NCI-H1417 treated with DMSO at 0.1 percent for 48 hours (cell line): ENCODE measurements around the gene TBX2.
A peak's percentile ranks its signal among the peaks of the same experiment; 100 is the strongest.
"Not testable (repeated sequence)": the region's sequence is repeated elsewhere in the genome, so short reads cannot be mapped to it uniquely, and the experiment has no call there.

Source experiments
- DNase-seq: peaks from one replicate; lab custom pipeline; 2025; lab: John Stamatoyannopoulos, UW

Gene TBX2

GRCh38 chr17:61414141-61414935, 14.7 kb downstream of the TBX2 start:
- DNase-seq = no peak

GRCh38 chr17:61414936-61415251, 15.3 kb downstream of the TBX2 start:
- DNase-seq = no peak

- no peak for DNase-seq
Observed at GRCh38 chr17:61415374-61416210, 15.9 kb downstream of the TBX2 start.

DNA sequence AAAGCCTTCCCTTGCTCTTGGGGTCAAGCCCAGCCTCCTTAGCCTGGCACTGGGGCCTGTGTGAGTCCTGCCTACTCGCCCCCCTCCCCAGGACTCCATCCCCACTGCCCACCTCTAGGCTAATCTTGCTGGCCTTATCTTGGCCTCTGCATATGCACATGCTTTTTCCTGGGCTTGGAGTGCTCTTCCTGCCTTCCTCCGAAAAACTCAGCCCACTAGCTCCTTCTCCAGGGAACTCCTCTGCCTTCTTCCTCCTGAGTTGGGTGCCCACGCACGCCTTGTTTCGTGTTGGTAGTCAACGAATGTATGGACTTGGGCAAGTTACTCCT, 16.5 kb downstream of the TBX2 start:
- DNase-seq = no peak

- peak; percentile 11 for DNase-seq
Observed at GRCh38 chr17:61416540-61417363, 17.1 kb downstream of the TBX2 start.

DNA sequence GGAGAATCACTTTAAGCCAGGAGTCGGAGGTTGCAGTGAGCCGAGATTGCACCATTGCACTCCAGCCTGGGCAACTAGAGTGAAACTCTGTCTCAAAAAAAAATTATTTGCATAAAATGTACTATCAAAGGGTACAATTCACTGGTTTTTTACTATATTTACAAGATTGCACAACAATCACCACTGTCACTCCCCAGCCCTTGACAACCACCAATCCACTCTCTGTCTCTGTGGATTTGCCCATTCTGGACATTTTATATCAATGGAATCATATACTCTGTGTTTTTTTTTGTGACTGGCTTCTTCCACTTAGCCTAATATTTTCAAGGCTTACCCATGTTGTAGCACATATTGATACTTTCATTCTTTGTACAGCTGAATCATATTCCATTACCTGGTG, 18.8 kb downstream of the TBX2 start:
- no peak for DNase-seq

GRCh38 chr17:61419496-61420046, 19.9 kb downstream of the TBX2 start:
- no peak for DNase-seq

DNA sequence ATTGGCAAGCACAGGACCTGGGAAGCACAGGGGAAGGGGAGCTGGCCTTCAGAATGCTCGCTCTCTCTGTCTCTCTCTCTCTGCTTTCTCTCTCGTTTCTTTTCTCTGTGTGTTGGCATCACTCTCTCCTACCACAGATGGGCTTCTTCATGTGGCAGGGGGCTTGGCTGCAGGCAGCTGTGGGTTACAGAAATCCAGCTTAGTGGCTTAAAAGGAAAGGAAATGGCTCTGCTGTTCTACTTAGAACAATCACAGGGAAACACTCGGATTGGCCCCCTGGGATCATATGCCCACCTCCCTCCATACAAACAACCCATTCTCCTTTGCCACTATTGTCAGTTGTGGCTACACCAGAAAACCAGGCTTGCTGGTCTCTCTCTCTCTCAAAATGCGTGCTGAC, 20.4 kb downstream of the TBX2 start:
- no peak for DNase-seq

GRCh38 chr17:61420745-61421398, 21.2 kb downstream of the TBX2 start:
- no peak for DNase-seq

GRCh38 chr17:61421460-61421859, 21.8 kb downstream of the TBX2 start:
- DNase-seq = no peak

DNA sequence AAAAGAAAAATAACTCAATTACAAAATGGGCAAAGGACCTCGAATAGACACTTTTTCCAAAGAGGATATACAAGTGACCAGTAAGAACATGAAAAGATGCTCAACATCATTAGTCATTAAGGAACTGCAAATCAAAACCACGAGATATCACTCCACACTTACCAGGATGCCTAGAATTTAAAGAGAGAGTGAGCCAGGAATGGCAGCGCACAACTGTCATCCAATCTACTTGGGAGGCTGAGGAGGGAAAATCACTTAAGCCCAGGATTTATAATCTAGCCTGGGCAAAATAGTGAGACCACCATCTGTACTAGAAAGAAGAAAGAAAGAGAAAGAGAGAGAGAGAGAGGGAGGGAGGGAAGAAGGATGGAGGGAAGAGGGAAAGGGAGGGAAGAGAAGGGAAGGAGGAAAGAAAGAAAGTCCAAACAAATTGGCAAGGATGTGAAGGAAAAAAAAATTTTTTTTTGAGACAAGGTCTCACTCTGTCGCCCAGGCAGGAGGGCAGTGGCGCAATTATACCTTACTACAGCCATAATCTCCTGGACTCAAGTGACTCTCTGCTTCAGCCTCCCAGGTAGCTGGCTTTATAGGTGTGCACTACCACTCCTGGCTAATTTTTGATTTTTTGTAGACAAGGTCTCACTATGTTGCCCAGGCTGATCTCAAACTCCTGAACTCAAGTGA, 22.6 kb downstream of the TBX2 start:
- DNase-seq = no peak

- no peak for DNase-seq
Observed at GRCh38 chr17:61422869-61423268, 23.2 kb downstream of the TBX2 start.

DNA sequence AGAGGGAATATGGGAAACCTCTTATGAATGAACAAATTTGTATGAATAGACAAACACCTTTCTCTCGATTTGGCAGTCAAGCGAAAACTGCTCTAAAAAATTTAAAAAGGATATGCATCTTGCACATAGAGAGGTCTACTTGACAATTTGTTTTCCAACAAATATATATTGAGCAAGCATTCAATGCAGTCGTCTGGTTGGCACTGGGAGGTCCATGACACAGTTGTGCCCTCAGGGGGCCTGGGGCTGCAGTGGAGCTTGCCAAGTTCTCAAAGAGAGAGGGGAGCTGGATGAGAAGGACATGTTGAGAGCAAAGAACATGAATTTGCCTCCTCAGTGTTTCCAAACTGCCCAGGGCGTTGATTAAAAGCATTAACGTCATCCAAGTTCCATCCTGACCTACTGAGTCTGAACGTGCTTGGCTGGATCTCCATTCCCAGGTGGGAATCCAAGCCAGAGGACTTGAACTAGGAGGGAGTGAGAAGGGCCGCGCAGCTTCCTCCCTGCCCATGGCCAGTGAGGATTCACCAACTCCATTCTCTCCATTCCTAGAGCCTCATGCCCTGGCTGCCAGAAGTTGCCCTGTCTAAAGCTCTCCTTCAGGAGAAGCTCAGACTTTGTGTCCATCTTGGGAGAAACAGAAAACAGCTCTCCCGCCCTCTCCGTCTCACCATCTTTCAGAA, 24.5 kb downstream of the TBX2 start:
- DNase-seq = no peak

DNA sequence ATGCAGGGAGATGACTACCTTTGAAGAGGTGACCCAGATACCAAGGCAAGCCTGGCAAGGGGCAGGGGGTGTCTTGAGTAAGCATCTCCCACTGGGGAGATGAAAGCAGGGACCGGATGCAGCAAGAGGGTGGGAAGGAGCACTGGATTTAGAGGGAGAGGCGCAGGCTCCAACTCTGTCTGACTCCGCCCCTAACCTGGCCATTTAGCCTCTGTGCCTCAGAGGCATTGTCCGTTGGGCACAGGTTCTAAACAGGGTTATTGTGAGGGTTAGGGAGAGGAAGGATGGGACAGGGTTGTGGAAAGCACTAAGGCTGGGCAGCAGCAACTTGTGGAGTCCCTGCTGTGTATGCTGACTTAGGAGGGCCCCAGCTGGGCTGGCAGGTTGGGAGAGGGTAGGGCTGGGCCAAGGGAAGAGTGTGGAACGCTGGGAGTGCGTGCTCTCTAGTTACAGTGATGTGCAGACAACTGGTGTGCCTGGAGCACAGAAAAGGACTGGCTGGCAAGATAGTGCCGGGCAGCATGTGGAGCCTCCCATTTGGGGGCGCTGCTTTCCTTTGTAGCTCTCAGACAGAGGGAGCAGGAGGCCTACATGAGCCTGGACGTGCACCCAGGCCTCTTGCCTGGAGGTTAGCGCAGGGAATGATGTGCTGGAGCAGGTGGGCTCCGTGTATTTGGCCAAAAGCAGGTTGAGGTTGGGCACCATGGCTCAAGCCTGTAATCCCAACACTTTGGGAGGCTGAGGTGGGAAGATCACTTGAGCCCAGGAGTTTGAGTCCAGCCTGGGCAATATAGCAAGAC, 26.2 kb downstream of the TBX2 start:
- no peak for DNase-seq

- no peak for DNase-seq
Observed at GRCh38 chr17:61426482-61427304, 27.1 kb downstream of the TBX2 start.

GRCh38 chr17:61427567-61427966, 27.9 kb downstream of the TBX2 start:
- DNase-seq = no peak

GRCh38 chr17:61429274-61429673, 29.6 kb downstream of the TBX2 start:
- no peak for DNase-seq

DNA sequence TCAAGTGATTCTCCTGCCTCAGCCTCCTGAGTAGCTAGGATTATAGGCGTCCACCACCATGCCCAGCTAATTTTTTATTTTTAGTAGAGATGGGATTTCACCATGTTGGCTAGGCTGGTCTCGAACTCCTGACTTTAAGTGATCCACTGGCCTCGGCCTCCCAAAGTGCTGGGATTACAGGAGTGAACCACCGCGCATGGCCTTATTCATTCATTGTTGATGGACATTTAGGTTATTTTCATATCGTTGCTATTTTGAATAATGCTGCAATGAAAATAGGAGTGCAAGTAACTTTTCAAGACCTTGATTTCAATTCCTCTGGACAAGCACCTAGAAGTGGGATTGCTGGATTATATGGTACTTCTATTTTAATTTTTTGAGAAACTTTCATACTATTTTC, 30.2 kb downstream of the TBX2 start:
- DNase-seq = not testable (repeated sequence)
